ENCODE results near the gene CMAS. TPM values are rescaled to one million over a fixed set of nuclear protein-coding genes. Genes with fewer than 3 reads are reported as not detected.

The CMAS gene
- total RNA-seq, 1 experiment from 2014 or later, result 35.6 TPM

- peaks cover 19% of the 10 kb centered on the region for H3K4me1 Mint-ChIP-seq (ENCODE audit: low read depth, unreplicated experiment)
- no peak overlapping the region for H3K4me3 Mint-ChIP-seq (ENCODE audit: low read depth, unreplicated experiment)
- no peak for DNase-seq
- H3K27ac Mint-ChIP-seq (ENCODE audit: unreplicated experiment), result no peak overlapping the region
- intact Hi-C loops (cut with micrococcal nuclease; ENCODE audit: unreplicated experiment), result no loop called here
- no peak for TF ChIP-seq CTCF (IDR thresholded peaks at IDR 0.05; ENCODE audit: unreplicated experiment)
- no peaks in the 10 kb centered on the region for H3K36me3 Mint-ChIP-seq (ENCODE audit: insufficient read depth, unreplicated experiment)
- H3K27me3 Mint-ChIP-seq (ENCODE audit: unreplicated experiment), result no peaks in the 10 kb centered on the region
- BruUV-seq (replicated peaks), result no TSS peak
- CTCF ChIA-PET, result interaction anchor here (0.5 kb wide), 1 partner anchor 68 kb away, joined by 3 read pairs; no protein-coding TSS in a partner anchor
- no peaks in the 10 kb centered on the region for H3K9me3 Mint-ChIP-seq (ENCODE audit: low read depth, unreplicated experiment)
Observed at GRCh38 chr12:22032732-22033131, 13.3 kb upstream of the CMAS start.

- TF ChIP-seq CTCF (IDR thresholded peaks at IDR 0.05; ENCODE audit: unreplicated experiment), result no peak
- no peak overlapping the region for H3K27ac Mint-ChIP-seq (ENCODE audit: unreplicated experiment)
- H3K4me1 Mint-ChIP-seq (ENCODE audit: low read depth, unreplicated experiment), result peaks cover 29% of the 10 kb centered on the region
- no peak for DNase-seq
- no peaks in the 10 kb centered on the region for H3K9me3 Mint-ChIP-seq (ENCODE audit: low read depth, unreplicated experiment)
- no TSS peak for BruUV-seq (replicated peaks)
- H3K4me3 Mint-ChIP-seq (ENCODE audit: low read depth, unreplicated experiment), result peak overlapping the region; percentile 1
- no peaks in the 10 kb centered on the region for H3K36me3 Mint-ChIP-seq (ENCODE audit: insufficient read depth, unreplicated experiment)
- intact Hi-C loops (cut with micrococcal nuclease; ENCODE audit: unreplicated experiment), result no loop called here
- CTCF ChIA-PET, result interaction anchor here (0.6 kb wide), 2 partner anchors 16 to 341 kb away, joined by 3 to 8 read pairs; no protein-coding TSS in a partner anchor
- H3K27me3 Mint-ChIP-seq (ENCODE audit: unreplicated experiment), result no peaks in the 10 kb centered on the region
Observed at GRCh38 chr12:22034709-22035506, 11.1 kb upstream of the CMAS start.

- Mint-ChIP-seq H3K9me3 (ENCODE audit: low read depth, unreplicated experiment) (no peaks in the 10 kb centered on the region), H3K36me3 (ENCODE audit: insufficient read depth, unreplicated experiment) (no peaks in the 10 kb centered on the region), H3K4me3 (ENCODE audit: low read depth, unreplicated experiment) (no peak overlapping the region), H3K4me1 (ENCODE audit: low read depth, unreplicated experiment) (peaks cover 40% of the 10 kb centered on the region), H3K27ac (ENCODE audit: unreplicated experiment) (no peak overlapping the region), H3K27me3 (ENCODE audit: unreplicated experiment) (no peaks in the 10 kb centered on the region)
- no TSS peak for BruUV-seq (replicated peaks)
- TF ChIP-seq CTCF (IDR thresholded peaks at IDR 0.05; ENCODE audit: unreplicated experiment), result no peak
- intact Hi-C loops (cut with micrococcal nuclease; ENCODE audit: unreplicated experiment), result no loop called here
- DNase-seq, result no peak
- CTCF ChIA-PET, result no interaction called here
Observed at GRCh38 chr12:22037947-22038346, 8.1 kb upstream of the CMAS start.

GRCh38 chr12:22038734-22039133, 7.3 kb upstream of the CMAS start:
- Mint-ChIP-seq H3K4me1 (ENCODE audit: low read depth, unreplicated experiment) (peaks cover 48% of the 10 kb centered on the region), H3K27me3 (ENCODE audit: unreplicated experiment) (no peaks in the 10 kb centered on the region), H3K9me3 (ENCODE audit: low read depth, unreplicated experiment) (no peaks in the 10 kb centered on the region), H3K27ac (ENCODE audit: unreplicated experiment) (no peak overlapping the region), H3K36me3 (ENCODE audit: insufficient read depth, unreplicated experiment) (no peaks in the 10 kb centered on the region), H3K4me3 (ENCODE audit: low read depth, unreplicated experiment) (no peak overlapping the region)
- intact Hi-C loops (cut with micrococcal nuclease; ENCODE audit: unreplicated experiment), result no loop called here
- no peak for TF ChIP-seq CTCF (IDR thresholded peaks at IDR 0.05; ENCODE audit: unreplicated experiment)
- CTCF ChIA-PET, result no interaction called here
- BruUV-seq (replicated peaks), result no TSS peak
- no peak for DNase-seq
